HG02840 (cell line): ENCODE data around the gene GTSE1.
"Not testable (repeated sequence)": the region's sequence is repeated elsewhere in the genome, so short reads cannot be mapped to it uniquely, and the experiment has no call there.

Source experiments
- ATAC-seq: cut with Tn5 transposase; IDR thresholded peaks from one replicate; pipeline ENCODE4 v1.9.1; 2021; ENCODE audit warnings: mild to moderate bottlenecking, moderate library complexity, moderate number of reproducible peaks; ENCODE audit not compliant: unreplicated experiment, low FRiP score

GTSE1 gene

DNA sequence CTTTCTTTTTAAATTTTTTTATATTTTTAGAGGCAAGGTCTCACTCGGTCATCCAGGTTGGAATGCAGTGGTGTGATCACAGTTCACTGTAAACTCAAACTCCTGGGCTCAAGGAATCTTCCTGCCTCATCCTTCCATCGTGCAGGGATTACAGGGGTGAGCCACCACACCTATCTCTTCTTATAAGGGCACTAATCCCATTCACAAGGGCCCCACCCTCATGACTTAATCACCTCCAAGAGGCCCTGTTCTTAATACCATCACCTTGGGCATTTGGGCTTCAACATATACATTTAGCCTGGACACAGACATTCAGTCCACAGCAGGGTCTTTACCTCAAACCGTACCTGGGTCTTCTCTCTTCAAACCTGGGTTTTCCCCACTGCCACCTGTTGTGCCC lies 4.5 kb upstream of the GTSE1 start:
- no peak for ATAC-seq

DNA sequence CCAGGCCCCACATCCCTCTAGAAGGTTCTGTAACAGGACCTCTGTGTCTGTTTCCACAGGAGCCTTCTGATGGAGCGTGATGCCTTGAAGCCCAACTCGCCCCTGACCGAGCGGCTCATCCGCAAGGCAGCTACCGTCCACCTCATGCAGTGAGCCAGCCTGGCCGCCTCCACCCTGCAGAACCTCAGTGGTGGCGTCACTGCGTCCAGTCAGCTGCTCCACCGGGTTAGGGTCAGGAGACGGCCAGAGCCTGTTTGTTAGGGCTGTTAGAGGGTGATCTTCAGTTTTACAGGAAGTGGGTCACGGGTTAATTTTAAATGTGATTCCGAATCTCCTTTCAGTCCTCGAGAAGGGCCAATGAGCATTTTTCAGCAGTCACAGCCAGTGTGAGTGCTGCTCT lies 3.9 kb upstream of the GTSE1 start:
- no peak for ATAC-seq

DNA sequence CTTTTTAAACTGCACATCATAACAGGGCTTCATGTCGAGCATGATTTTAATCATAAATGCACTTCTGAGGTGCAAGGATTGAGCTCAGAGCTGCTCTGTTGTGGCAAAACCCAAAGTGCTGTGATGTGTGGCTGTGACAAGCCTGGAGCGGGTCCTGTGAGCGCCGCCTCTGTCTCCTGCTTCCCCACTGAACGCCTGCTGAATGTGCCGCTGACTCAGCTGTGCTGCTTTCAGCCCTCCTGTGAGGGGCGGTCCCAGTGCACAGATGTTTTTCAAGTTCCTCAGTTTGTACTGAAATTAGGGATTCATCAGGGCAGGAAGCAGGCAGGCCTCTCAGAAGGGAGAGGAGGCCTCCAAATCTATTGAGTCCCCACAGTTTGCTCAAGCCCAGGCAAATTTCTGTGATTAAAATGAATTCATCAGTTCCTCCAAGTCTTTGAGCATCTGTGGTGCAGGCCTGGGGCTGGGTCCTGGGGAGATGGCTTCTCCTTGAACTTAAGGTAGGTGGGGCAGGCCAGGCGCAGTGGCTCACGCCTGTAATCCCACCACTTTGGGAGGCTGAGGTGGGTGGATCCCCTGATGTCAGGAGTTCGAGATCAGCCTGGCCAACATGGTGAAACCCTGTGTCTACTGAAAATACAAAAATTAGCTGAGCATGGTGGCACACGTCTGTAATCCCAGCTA lies 3.0 kb upstream of the GTSE1 start:
- no peak for ATAC-seq

DNA sequence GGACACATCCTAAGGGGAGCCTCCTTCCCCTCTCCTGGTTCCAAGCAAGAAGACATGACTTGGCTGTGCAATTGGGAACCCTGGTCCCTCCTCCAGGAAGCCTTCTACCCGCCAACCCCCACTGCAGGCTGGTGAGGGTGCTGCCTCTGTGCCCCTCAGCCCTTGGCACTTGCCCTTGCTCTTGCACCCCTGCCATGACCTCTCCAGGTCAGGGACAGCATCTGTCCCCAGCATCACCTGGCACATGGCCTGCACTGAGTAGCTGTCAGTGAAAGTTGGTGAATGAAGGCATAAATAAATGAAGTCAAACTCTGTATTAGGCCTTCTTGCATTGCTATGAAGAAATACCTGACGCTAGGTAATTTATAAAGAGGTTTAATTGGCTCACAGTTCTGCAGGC lies 1.9 kb upstream of the GTSE1 start:
- no peak for ATAC-seq

DNA sequence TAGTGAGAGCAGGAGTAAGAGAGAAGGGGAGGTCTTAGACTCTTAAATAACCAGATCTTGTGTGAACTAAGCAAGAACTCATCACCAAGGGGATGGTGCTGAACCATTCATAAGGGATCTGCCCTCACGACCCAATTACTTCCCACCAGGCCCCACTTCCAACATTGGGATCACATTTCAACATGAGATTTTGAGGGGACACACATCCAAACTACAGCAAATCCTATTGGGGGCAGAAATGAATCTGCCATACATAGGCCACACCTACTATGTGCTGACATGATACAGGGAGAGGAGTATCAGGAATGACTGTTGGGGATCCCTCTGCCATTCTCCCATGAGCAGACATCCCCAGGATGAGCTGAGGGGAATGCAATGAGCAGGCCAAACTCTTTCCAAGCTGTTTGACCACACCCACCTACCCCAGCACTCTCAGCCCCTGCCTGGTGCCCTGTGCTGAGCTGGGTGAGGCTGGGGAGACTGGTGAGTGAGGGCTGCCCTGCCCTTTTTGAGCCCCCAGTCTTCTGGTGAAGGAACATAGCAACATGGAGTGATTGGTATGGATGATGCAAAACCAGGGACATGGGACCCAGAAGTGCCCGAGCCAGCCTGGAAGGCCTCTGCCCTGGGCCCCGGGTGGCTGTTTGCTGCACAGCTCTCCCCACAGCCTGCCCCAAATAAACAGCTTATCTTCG lies 1.2 kb upstream of the GTSE1 start:
- no peak for ATAC-seq

DNA sequence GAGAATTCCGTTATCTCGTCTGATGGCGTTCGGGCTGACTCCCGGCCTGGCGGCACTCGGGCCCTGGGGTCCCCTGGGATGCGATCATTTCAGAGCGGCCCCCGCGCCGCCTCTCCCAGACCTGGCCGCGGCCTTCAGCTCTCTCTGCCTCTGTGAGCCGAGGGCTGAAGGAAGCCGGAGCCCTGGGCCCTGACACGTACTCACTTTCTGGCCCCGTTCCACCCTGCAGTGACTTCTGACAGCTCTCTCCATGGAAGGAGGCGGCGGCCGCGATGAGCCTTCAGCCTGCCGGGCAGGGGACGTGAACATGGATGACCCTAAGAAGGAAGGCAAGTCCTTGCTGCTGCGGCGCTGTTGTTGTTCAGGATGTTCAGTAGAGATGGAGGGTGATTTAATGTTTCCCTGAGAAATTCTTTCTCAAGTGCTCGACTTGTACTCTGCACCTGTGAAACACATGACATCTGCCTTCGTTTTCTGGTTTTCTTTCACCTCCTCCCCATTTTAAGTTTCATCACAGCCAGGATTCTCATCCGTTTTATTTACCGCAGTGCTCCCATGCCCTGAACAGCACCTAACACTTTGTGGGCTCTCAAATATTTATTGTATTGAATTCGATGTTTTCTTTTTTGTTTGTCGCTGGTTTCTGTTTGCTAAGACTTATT lies 612 bp downstream of the GTSE1 start:
- ATAC-seq = peak; percentile 5

DNA sequence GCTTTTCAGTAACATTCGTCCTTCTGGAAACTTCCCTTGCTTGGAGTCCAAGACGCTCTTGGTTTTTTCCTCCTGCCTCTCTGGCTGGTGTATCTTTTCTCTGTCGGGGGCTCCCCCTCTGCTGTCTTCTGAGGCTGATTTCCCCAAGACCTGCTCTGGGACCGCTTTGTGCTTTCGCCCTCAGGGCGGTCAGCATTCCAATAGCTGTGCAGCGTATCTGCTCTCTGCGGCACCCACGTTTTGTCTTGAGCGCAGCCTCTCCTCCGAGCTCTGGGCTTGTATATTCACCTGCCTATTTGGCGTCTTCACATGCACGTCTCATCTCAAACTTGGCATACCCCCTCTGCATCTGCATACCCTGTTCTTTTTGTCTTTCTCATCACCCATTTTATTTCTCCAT lies 2.4 kb downstream of the GTSE1 start:
- ATAC-seq = no peak

DNA sequence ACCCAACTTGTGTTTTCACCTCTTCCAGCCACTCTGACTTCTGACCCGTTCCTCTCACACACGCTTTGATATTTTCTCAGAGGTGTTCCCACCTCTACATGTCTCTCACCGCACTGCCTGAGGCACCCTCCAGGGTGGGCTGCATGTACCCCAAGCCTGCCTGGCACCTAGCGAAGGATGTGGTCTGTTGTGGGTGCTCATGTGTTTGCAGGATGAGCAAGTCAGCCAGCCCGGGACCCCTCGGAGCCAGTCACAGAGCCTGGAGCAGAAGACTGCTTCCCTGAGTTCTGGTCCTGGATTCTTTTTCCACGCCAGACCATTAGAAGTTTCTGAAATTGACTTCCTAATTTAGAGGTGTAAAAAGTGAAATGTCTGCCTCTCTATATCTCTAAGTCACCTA lies 3.8 kb downstream of the GTSE1 start:
- no peak for ATAC-seq

DNA sequence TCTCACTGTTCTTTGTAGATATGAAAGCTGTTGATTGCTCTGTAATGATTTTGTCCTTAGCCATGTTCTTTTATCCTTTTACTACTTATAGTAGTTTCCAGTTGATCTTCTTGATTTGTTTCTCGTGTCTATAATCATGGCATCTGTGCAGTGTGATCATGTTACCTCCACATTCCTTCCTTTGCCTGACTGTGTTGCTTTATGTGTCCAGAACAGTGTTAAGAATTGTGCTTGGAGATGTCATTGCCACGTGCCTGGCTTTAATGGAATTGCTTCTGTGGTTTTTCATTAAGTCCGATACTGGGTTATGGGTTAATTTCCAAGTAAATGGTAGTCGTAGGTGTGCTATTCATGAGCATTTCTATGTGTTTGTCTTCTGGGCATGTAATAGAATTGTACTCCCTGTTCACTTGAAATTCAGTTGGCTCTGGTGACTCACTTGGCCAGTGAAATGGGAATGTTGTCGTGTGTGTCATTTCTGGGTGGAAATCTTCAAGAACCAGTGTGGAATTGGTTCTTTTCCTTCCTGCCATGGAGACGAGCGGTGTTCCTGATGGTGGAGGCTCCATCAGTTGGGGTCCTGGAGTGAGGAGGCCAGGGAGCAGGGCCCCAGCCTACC lies 6.8 kb downstream of the GTSE1 start:
- no peak for ATAC-seq

DNA sequence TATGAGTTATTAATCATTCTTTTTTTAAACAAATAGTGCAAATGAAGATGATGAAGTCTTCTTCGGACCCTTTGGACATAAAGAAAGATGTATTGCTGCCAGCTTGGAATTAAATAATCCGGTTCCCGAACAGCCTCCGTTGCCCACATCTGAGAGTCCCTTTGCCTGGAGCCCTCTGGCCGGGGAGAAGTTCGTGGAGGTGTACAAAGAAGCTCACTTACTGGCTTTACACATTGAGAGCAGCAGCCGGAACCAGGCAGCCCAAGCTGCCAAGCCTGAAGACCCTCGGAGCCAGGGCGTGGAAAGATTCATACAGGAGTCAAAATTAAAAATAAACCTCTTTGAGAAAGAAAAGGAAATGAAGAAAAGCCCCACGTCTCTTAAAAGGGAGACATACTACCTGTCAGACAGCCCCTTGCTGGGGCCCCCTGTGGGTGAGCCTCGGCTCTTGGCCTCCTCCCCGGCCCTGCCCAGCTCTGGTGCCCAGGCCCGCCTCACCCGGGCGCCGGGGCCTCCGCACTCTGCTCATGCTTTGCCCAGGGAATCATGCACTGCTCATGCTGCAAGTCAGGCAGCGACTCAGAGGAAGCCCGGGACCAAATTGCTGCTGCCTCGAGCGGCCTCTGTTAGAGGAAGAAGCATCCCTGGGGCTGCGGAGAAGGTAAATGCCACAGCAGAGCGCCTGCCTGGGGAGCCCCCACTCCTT lies 11.8 kb downstream of the GTSE1 start:
- no peak for ATAC-seq

DNA sequence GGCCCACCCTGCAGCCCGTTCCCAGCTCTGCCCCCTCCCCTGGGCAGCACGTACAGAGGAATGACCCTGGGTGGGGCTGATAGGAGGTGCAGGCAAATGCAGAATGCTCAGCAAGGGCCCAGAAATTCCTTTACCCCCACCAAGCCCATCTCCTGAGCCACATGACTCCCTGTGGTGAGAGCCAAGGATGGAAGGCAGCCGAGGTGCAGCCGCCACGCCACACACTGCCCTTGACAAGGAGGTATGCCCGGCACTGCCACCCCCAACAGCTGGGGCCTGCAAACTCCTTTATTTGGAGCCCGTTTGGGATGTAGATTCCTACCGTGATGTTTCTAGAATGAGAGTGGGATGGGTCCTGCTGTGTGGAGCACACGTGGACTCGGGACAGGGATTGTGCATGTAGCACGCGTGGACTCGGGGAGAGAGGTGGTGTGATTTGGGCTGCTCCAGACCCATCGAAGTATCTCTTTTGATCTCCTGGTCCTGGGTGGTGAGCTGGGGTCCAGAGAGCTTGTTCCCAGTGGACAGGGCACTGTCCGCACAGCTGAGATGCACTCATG lies 12.9 kb downstream of the GTSE1 start:
- ATAC-seq = no peak

DNA sequence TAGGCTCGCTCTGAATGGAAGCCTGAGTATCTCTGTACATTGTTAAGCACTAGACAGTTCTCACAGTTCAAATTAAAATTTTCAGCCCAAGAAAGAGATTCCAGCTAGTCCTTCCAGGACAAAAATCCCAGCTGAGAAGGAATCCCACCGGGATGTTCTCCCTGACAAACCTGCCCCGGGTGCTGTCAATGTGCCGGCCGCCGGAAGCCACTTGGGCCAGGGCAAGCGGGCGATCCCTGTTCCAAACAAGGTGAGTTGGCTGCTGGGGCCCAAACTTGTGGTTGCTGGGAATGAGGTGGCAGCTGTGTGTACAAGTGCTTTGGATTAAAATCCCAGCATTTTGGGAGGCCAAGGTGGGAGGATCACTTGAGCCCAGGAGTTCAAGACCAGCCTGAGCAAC lies 15.4 kb downstream of the GTSE1 start:
- no peak for ATAC-seq

DNA sequence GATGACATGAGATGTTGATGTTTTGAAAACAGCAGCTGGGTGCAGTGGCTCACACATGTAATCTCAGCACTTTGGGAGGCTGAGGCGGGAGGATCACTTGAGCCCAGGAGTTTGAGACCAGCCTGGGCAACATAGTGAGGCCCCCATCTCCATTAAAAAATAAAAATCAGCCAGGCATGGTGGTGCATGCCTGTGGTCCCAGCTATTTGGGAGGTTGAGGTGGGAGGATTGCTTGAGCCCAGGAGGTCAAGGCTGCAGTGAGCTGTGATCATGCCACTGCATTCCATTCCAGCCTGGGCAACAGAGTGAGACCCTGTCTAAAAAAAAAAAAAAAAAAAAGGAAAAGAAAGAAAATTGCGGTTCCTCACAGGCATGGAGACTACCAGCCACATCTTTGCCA lies 16.2 kb downstream of the GTSE1 start:
- ATAC-seq = not testable (repeated sequence)

DNA sequence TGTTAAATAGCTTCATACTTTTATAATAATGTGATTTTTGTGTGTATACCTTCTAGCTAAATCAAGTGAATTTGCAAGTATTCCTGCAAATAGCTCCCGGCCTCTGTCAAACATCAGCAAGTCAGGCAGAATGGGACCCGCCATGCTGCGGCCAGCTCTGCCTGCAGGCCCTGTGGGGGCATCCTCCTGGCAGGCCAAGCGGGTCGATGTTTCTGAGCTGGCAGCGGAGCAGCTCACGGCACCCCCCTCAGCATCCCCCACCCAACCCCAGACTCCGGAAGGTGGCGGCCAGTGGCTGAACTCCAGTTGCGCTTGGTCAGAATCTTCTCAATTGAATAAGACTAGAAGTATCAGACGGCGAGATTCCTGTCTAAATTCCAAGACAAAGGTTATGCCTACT lies 19.3 kb downstream of the GTSE1 start:
- ATAC-seq = no peak

DNA sequence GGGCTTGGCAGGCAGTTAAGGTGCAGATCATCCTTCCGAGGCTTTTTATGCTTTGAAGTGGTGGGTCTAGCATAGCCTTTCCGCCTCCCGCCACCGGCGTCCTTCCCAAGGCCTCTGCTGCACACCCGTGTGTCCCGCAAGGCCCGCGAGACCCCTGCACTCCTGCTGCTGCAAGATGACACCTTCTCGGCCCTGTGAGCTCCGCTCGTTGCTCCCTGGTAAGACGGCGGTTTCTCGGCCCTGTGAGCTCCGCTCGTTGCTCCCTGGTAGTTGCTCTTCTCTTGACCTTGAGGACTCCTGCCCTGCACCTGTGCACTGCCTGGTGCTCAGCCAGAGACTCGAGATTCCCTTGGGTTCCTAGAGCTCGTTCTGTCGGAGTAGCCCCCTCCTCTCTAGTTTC lies 21.0 kb downstream of the GTSE1 start:
- ATAC-seq = no peak

DNA sequence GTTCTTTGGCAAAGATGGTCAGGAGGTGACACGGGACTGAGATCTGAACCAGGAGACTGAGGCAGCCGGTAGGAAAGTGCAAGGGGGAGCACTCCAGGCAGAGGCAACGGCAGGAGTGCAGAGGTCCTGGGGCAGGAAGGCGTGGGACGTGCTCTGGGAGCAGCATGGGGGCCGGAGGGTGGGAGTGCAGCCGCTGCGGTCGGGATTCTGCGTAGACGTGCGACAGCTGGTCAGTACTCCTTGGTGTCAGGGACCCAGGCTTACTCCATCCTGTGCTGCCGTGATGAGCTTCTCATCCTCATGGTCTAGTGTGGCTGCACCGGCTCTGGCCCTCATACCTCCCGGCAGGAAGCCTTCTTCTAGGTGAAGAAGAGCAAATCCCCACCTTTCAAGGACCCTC lies 21.9 kb downstream of the GTSE1 start:
- ATAC-seq = no peak

DNA sequence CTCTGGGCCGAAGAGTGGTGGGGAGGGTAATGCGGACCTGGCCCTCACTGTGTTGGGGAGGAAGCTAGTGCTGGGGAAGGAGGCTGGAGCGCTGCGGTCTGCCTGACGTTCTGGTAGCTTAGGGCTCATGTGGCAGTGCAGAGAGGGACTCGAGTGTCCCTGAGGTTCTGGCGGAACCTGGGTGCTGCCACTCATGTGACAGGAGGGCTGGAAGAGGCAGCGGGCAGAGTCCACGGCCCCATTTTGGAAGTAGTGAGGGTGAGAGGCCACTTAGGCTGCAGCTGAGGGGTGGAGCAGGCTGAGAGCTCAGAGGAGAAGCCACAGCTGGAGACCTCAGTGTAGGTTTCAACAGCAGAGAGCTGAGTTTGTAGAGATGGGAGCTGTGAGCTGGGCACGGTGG lies 22.6 kb downstream of the GTSE1 start:
- ATAC-seq = no peak

DNA sequence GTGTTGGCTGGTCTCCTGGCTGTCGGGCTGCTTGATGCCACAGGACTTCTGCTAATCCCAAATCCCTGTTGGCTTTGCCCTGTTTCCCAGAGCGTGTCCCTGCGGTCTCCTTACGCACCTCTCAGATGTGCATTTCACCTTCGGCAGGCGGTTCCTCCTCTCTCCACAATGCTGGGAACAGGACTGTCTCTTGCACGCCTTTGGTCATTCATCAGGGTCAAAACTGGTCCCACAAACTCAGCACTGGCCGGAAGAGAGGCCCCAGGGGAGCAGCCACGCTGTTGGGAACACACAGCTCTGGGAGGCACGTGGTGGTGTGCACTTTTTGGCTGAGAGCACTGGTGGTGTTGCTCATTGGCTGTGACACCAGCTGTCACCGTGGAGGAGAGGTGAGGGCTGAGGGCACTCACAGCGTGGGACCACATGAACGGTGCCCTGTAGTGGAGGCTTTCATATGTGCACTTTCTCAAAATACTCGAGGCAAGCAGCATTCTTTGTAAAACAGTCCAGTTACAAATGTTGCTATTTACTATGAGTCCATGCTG lies 23.6 kb downstream of the GTSE1 start:
- ATAC-seq = no peak

DNA sequence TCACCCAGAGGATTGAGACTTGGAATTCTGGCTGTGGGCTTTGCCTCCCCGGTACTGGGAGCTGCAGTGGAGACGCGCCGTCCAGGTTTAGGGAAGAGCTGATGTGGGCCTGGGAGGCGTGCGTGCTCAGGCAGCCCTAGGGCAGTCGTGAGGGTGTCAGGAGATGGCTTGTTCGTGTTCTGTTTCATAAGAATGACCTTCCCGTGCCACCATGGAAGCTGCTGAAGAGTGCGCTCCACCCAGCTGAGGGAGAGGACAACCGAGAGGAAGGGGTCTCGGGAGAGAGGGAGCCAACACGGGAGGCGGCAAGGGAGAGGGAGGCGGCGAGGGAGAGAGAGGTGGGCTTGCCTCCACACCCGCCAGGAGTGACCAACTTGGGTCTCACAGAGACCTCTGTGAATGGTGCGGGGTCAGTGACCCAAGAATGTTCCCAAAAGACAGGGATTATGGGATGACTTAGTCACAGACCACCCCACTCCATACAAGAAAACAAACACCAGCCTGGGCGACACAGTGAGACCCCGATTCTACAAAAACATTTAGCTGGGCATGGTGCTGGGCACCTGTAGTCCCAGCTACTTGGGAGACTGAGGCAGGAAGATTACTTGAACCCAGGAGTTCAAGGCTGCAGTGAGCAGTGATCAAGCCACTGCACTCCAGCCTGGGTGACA lies 24.2 kb downstream of the GTSE1 start:
- ATAC-seq = no peak

DNA sequence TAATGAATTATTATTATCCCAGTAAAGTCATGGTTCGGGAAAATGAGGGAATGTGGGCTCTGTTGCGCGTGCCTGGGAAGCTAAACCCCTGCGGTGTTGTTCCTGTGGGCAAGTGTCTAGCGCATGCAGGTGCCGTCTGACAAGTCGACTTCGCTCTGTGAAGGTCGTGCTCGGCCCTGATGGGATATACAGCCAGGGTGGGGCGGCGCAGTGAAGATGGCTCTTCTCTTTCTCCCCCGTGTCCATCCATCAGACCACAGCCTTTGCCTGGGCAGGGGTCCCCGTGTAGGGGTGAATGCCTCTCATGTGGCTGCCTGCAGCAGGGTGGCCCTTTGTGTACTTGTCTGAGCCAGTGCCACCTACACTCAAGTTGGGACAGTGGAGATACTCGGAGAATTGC lies 26.0 kb downstream of the GTSE1 start:
- no peak for ATAC-seq
